ENCODE data around the gene PPP2R5E. TPM values are rescaled to one million over a fixed set of nuclear protein-coding genes. Genes with fewer than 3 reads are reported as not detected.

Gene PPP2R5E
- total RNA-seq, 3 donors from 2014 or later (not counting 1 experiment from before 2014, with no cell fraction given), result 57.4 to 64.1 (median 62.4) TPM

- H3K36me3 Mint-ChIP-seq, result no peaks in the 10 kb centered on the region
- no peaks in the 10 kb centered on the region for H3K36me3 ChIP-seq (ENCODE audit: control insufficient read depth, insufficient read depth, low read length)
- no peak for ATAC-seq
These were observed 55.5 kb downstream of the PPP2R5E start for GRCh38 chr14:63487724-63488123.

GRCh38 chr14:63486738-63487137 is 56.4 kb downstream of the PPP2R5E start:
- Mint-ChIP-seq H3K27me3 (ENCODE audit: low read depth in 2 of 2) (no peaks in the 10 kb centered on the region), H3K27ac (peak overlapping the region; percentile 57 to 75), H3K9me3 (no peaks in the 10 kb centered on the region), H3K36me3 (no peaks in the 10 kb centered on the region), H3K4me3 (no peak overlapping the region), H3K4me1 (peaks cover 49 to 55% of the 10 kb centered on the region in 2 donors)
- DNase-seq (no peak), ATAC-seq (no peak)
- Histone ChIP-seq H3K4me3 (ENCODE audit: low read length) (no peak overlapping the region), H3K27me3 (ENCODE audit: control insufficient read depth, insufficient read depth, low read length) (no peaks in the 10 kb centered on the region), H3K27ac (ENCODE audit: low read length) (no peak overlapping the region), H3K9me3 (ENCODE audit: control insufficient read depth, insufficient read depth, low read length) (no peaks in the 10 kb centered on the region), H3K36me3 (ENCODE audit: control insufficient read depth, insufficient read depth, low read length) (no peaks in the 10 kb centered on the region), H3K4me1 (ENCODE audit: control insufficient read depth, insufficient read depth, low read length) (peaks cover 7% of the 10 kb centered on the region)
- intact Hi-C loops (cut with micrococcal nuclease), result no loop called here
- TF ChIP-seq CTCF (IDR thresholded peaks at IDR 0.05), result no peak

More at GRCh38 chr14:63487724-63488123, 55.5 kb downstream of the PPP2R5E start:
- Histone ChIP-seq H3K27ac (ENCODE audit: low read length) (no peak overlapping the region), H3K9me3 (ENCODE audit: control insufficient read depth, insufficient read depth, low read length) (no peaks in the 10 kb centered on the region), H3K27me3 (ENCODE audit: control insufficient read depth, insufficient read depth, low read length) (no peaks in the 10 kb centered on the region), H3K4me1 (ENCODE audit: control insufficient read depth, insufficient read depth, low read length) (peaks cover 7% of the 10 kb centered on the region), H3K4me3 (ENCODE audit: low read length) (no peak overlapping the region)
- no peak for DNase-seq
- Mint-ChIP-seq H3K27ac (peak overlapping the region; percentile 7 to 75), H3K4me1 (peaks cover 57 to 58% of the 10 kb centered on the region in 2 donors), H3K4me3 (no peak overlapping the region), H3K27me3 (ENCODE audit: low read depth in 2 of 2) (no peaks in the 10 kb centered on the region), H3K9me3 (no peaks in the 10 kb centered on the region)
- no peak for TF ChIP-seq CTCF (IDR thresholded peaks at IDR 0.05)
- intact Hi-C loops (cut with micrococcal nuclease), result no loop called here
- no CpG with 5 or more reads among the region's 1 CpG for WGBS (ENCODE audit: insufficient coverage)

GRCh38 chr14:63483315-63483714 is 59.9 kb downstream of the PPP2R5E start:
- no peak overlapping the region for H3K27ac ChIP-seq (ENCODE audit: low read length)
- H3K4me3 ChIP-seq (ENCODE audit: low read length), result no peak overlapping the region
- Mint-ChIP-seq H3K27me3 (ENCODE audit: low read depth in 2 of 2) (no peaks in the 10 kb centered on the region), H3K4me3 (peak overlapping the region; percentile 58), H3K36me3 (no peaks in the 10 kb centered on the region), H3K27ac (peak overlapping the region; percentile 82 to 91), H3K9me3 (no peaks in the 10 kb centered on the region), H3K4me1 (peaks cover 48 to 49% of the 10 kb centered on the region in 2 donors)
- no peaks in the 10 kb centered on the region for H3K27me3 ChIP-seq (ENCODE audit: control insufficient read depth, insufficient read depth, low read length)
- 96% methylated on average over 7 of the region's 7 CpGs for WGBS (ENCODE audit: insufficient coverage)
- intact Hi-C loops (cut with micrococcal nuclease), result no loop called here
- ATAC-seq (no peak), DNase-seq (no peak)
- no peaks in the 10 kb centered on the region for H3K36me3 ChIP-seq (ENCODE audit: control insufficient read depth, insufficient read depth, low read length)
- no peaks in the 10 kb centered on the region for H3K9me3 ChIP-seq (ENCODE audit: control insufficient read depth, insufficient read depth, low read length)
- H3K4me1 ChIP-seq (ENCODE audit: control insufficient read depth, insufficient read depth, low read length), result peaks cover 16% of the 10 kb centered on the region
- no peak for TF ChIP-seq CTCF (IDR thresholded peaks at IDR 0.05)

GRCh38 chr14:63480599-63480998 is 62.6 kb downstream of the PPP2R5E start:
- H3K9me3 Mint-ChIP-seq, result no peaks in the 10 kb centered on the region
- no peak for TF ChIP-seq CTCF (IDR thresholded peaks at IDR 0.05)
- H3K4me1 Mint-ChIP-seq, result peaks cover 37 to 50% of the 10 kb centered on the region in 2 donors

More at GRCh38 chr14:63480599-63480998, 62.6 kb downstream of the PPP2R5E start:
- Histone ChIP-seq H3K27ac (ENCODE audit: low read length) (no peak overlapping the region), H3K27me3 (ENCODE audit: control insufficient read depth, insufficient read depth, low read length) (no peaks in the 10 kb centered on the region), H3K36me3 (ENCODE audit: control insufficient read depth, insufficient read depth, low read length) (no peaks in the 10 kb centered on the region), H3K4me3 (ENCODE audit: low read length) (no peak overlapping the region), H3K4me1 (ENCODE audit: control insufficient read depth, insufficient read depth, low read length) (peaks cover 13% of the 10 kb centered on the region), H3K9me3 (ENCODE audit: control insufficient read depth, insufficient read depth, low read length) (no peaks in the 10 kb centered on the region)
- peak overlapping the region; percentile 65 to 83 for H3K27ac Mint-ChIP-seq
- H3K36me3 Mint-ChIP-seq, result no peaks in the 10 kb centered on the region
- intact Hi-C loops (cut with micrococcal nuclease), result no loop called here
- peak overlapping the region; percentile 17 for H3K4me3 Mint-ChIP-seq
- DNase-seq, result no peak
- ATAC-seq, result no peak
- no peaks in the 10 kb centered on the region for H3K27me3 Mint-ChIP-seq (ENCODE audit: low read depth in 2 of 2)
- 83% methylated on average over 4 of the region's 4 CpGs for WGBS (ENCODE audit: insufficient coverage)

Data from natural killer cell (primary cell).